HCT116 (cell line): ENCODE results near the gene E4F1.

Source experiments
- ATF3 ChIP-seq: IDR thresholded peaks from 2 replicates; pipeline ENCODE4 v1.6.1; 2012
- CEBPB ChIP-seq: IDR thresholded peaks from 2 replicates; pipeline ENCODE4 v1.6.1; 2012; ENCODE audit warnings: low read depth
- CTCF ChIP-seq, 3 experiments: fragments of 200-600 bp in 1 of 3; sonication (generic) in 1 of 3; IDR thresholded peaks in 2 of 3; conservative IDR thresholded peaks in 1 of 3; 2 replicates each; pipeline ENCODE4 v1.5.1; 2012 to 2017; ENCODE audit warnings: low read depth in 2 of 3, low read length in 2 of 3, antibody characterized with exemption in 1 of 3, borderline replicate concordance in 1 of 3, control low read depth in 1 of 3, mild to moderate bottlenecking in 1 of 3, mixed read lengths in 1 of 3, mixed run types in 1 of 3, moderate library complexity in 1 of 3; ENCODE audit not compliant: insufficient read depth in 1 of 3
- EZH2phosphoT487 ChIP-seq: fragments of 200-600 bp; IDR thresholded peaks from 2 replicates; pipeline ENCODE4 v1.6.1; 2018; ENCODE audit warnings: antibody characterized with exemption, borderline replicate concordance
- MAX ChIP-seq: IDR thresholded peaks from 2 replicates; pipeline ENCODE4 v1.6.1; 2012
- POLR2A ChIP-seq: IDR thresholded peaks from 2 replicates; pipeline ENCODE4 v1.7.0; 2011; ENCODE audit warnings: borderline replicate concordance; ENCODE audit not compliant: insufficient read depth, insufficient read length; ENCODE audit errors: extremely low read depth
- SIN3A ChIP-seq: IDR thresholded peaks from 2 replicates; pipeline ENCODE4 v1.6.1; 2012; ENCODE audit warnings: low read depth
- TCF7L2 ChIP-seq: IDR thresholded peaks from 2 replicates; pipeline ENCODE4 v1.7.0; 2011; ENCODE audit warnings: borderline replicate concordance, inconsistent platforms; ENCODE audit not compliant: insufficient read depth, insufficient read length; ENCODE audit errors: extremely low read depth
- YY1 ChIP-seq: IDR thresholded peaks from 2 replicates; pipeline ENCODE4 v1.6.1; 2011; ENCODE audit warnings: low read length, low read depth, moderate library complexity, mild to moderate bottlenecking; ENCODE audit not compliant: insufficient replicate concordance; ENCODE audit errors: extremely low read depth

- no peak for TF ChIP-seq CTCF (IDR thresholded peaks at IDR 0.05 in 2 of 3, conservative IDR thresholded peaks at IDR 0.05 in 1 of 3; ENCODE audit: borderline replicate concordance in 1 of 3, insufficient read depth in 1 of 3, low read depth in 2 of 3, low read length in 2 of 3)
- peak; percentile 91 for TF ChIP-seq YY1
- TF ChIP-seq EZH2phosphoT487 = no peak
- no peak for TF ChIP-seq ATF3
- peak; percentile 87 for TF ChIP-seq POLR2A
- TF ChIP-seq MAX = peak; percentile 92
- no peak for TF ChIP-seq CEBPB
- peak; percentile 82; the same call in 1 of the 2 replicates for TF ChIP-seq SIN3A
- TF ChIP-seq TCF7L2 = peak; percentile 62
These were observed at the start of gene E4F1 for GRCh38 chr16:2223221-2223941.
